ENCODE results near the gene EPS8L1.
"Not testable (repeated sequence)": the region's sequence is repeated elsewhere in the genome, so short reads cannot be mapped to it uniquely, and the experiment has no call there.

The EPS8L1 gene

GRCh38 chr19:55094456-55095259 lies 19.0 kb downstream of the EPS8L1 start:
- DNase-seq (ENCODE audit: low read depth in 2 of 2), result no peak

DNA sequence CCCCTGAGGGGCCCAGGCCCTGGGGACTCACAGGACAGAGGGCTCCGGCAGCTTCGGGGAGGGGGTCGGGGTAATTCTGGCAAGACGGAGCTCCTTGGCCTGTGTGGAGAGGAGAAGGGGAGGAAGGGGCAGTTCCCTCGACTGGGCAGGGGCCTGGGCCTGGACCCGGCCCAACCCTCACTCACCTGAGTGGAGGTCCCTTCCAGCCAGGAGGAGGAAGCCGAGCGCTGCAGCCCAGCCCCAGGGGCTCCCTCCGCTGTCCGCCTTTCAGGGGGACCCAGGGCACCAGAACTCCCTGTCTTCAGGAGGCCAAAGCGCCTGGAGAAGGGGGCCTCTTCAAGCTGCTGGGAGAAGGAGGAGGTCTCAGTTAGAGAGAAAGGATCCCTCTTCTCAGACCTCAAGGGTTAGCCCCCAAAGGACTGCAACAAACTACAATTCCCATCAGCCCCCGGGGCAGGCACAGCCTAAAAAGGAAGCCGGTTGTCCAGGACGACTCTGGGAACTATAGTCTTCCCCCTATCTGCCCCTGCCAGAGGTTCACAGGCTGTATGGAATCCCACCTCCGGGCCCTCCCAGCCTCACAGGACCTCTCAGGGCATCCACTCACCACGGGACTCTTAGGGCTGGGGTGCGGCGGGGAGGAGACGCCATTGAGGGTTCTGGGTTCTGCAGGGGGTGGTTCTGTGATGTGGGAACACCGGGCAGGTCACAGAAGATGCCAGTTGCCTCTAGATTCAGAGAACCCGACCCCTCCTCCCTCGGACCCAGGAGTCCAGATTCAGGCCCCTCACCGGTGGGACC lies 19.8 kb downstream of the EPS8L1 start:
- DNase-seq (ENCODE audit: low read depth in 2 of 2), result no peak

DNA sequence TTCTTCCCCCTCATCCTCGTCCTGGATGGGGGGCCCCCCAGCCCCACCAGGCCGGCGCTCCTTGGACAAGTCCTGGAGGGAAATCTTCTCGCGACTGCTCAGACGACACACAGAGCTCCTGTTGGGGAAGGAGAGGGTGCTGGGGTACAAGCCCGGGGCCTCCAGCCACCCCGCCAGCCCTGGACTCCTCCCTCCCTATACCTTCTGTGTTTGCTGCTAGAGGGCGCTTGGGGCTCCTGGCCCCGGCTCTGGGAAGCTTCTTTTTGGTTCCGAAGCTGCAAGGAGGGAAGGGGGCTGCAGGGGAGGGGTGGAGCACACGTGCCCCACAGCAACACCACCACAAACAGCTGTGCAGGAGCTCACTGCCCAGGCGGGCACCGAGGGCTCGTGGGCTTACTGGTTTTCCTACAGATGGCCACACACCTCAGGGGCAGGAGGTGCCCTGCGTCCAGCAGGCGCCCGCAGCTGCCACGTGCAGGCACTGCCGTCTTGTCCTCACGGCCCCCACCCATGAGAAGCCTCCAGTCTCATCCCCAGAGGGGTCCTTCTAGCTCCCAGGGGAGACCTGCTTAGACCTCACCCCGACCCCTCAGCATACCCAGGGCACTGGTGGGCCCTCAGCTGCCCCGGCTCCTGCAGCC lies 20.5 kb downstream of the EPS8L1 start:
- no peak for DNase-seq (ENCODE audit: low read depth in 2 of 2)

- DNase-seq (ENCODE audit: low read depth in 2 of 2), result no peak
These were observed 22.4 kb downstream of the EPS8L1 start for GRCh38 chr19:55097864-55098715.

DNA sequence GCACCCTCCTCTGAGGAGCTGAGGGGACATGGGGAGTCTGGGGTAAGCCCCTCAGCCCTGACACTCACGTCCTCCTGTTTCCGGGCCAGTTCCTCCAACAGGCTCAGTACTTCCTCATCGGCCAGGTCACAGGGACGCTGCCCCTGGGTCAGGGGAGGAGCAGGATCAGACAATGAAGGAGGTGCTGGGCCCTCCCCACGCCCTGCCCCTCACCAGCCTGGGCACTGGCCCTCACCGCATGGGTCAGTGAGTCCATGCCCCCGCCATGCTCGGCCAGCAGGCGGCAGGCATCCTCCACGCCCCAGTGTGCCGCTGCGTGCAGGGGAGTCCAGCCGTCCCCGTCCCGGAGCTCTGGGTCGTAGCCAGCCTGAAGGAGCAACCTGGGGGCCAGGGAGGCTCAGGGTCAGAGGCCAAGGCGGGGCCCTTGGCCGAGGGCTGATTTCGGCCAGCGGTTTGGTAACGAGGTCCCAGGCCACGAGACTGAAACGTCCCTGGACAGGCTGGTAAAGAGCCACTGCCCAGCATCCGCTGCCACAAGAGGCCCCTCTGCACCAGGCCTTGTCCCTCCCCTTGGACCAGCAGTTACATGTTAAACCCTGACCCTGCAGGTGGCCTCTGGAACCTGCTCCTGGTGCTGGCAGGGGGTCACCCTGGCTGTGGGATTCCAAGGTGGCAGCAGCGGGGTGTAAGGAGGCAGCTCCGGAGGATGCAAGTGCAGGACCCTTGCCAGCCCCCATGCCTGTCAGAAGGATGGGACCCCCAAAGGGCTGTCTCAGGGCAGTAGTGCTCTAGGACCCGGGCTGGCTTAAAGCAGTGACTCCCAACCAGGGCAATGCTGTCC lies 23.3 kb downstream of the EPS8L1 start:
- no peak for DNase-seq (ENCODE audit: low read depth in 2 of 2)

DNA sequence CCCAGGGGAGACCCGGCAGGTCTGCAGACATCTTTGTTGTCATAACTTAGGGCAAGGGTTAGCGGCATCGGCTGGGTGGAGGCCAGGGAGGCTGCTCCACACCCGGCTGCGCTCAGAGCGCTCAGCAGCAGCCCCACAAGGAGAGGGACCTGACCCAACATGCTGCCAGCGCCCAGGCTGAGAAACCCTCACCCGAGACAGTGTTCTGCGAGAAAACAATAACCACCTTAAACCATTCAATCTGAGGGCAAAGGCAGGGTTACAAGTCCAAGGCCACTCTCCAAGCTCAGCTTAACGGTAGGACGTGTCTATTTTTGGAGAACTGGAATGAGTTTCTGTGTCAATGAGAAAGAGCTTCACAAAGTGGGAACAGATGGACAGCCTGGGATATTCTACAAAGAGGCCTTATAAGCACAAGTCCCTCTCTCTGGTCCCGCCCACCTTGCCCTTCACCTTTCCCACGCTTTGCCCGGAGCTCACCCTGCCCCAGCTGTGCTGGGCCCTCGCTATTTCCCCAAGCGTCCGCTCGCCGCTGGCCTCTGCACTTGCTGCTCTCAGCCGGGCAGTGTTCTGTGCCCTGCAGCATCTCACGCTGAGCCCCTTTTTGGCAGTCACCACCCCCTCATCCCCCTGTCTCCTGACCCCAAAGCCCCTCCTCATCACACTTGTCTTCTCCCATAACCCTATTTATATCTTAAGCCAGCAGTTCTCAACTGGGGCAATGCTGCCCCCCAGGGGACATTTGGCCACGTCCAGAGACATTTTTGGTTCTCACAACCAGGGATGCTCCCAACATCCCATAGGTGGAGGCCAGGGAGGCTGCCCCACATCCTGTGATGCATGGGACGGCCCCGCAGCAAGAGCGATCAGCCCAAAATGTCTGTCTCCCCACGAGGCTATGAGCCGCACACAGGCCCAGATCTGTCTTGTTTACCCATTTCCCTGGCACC lies 24.2 kb downstream of the EPS8L1 start:
- no peak for DNase-seq (ENCODE audit: low read depth in 2 of 2)

GRCh38 chr19:55101261-55101660 lies 25.6 kb downstream of the EPS8L1 start:
- no peak for DNase-seq (ENCODE audit: low read depth in 2 of 2)

GRCh38 chr19:55103190-55103589 lies 27.5 kb downstream of the EPS8L1 start:
- no peak for DNase-seq (ENCODE audit: low read depth in 2 of 2)

DNA sequence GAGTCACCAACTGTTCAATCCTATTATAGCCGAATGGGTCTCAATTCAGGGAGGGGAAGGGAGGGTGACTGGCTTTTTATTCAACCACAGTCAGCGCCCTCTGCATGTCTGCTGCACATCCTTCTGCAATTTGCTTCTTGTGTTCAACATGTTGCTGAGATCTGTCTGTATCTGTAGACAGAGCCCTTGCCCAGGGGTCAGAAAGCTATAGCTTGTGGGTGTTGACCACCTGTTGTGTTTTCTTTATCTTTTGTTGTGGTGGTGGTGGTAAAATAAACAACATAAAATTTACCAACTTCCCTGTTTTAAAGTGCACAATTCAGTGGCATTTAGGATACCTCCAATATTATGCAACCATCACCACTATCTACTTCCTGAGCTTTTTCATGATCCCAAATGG lies 29.6 kb downstream of the EPS8L1 start:
- no peak for DNase-seq (ENCODE audit: low read depth in 2 of 2)

DNA sequence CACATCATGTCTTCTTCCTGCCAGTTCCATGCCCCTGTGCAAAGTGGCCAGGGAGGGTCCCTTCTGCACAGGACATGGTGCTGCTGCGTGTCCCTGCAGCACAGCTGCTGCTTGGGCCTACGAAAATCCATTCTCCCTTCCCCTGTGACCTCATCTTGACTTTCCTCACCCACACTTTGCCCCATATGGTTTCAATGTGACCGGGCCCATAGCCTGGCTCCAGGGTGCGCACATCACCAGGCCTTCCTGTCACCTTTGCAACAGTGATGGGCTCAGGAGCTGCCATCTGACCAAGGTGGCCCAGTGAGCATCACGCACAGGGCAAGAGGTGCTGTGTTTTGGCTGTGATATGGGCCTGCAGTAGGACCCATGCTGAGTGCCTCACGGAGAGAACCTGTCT lies 30.9 kb downstream of the EPS8L1 start:
- DNase-seq (ENCODE audit: low read depth in 2 of 2), result no peak

DNA sequence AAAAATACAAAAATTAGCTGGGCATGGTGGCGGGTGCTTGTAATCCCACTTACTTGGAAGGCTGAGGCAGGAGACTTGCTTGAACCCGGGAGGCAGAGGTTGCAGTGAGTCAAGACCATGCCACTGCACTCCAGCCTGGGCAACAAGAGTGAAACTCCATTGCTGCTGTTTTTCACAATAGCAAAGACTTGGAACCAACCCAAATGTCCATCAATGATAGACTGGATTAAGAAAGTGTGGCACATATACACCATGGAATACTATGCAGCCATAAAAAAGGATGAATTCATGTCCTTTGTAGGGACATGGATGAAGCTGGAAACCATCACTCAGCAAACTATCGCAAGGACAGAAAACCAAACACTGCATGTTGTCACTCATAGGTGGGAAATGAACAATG lies 31.6 kb downstream of the EPS8L1 start:
- not testable (repeated sequence) for DNase-seq (ENCODE audit: low read depth in 2 of 2)

GRCh38 chr19:55109527-55110291 lies 34.0 kb downstream of the EPS8L1 start:
- no peak for DNase-seq (ENCODE audit: low read depth in 2 of 2)

DNA sequence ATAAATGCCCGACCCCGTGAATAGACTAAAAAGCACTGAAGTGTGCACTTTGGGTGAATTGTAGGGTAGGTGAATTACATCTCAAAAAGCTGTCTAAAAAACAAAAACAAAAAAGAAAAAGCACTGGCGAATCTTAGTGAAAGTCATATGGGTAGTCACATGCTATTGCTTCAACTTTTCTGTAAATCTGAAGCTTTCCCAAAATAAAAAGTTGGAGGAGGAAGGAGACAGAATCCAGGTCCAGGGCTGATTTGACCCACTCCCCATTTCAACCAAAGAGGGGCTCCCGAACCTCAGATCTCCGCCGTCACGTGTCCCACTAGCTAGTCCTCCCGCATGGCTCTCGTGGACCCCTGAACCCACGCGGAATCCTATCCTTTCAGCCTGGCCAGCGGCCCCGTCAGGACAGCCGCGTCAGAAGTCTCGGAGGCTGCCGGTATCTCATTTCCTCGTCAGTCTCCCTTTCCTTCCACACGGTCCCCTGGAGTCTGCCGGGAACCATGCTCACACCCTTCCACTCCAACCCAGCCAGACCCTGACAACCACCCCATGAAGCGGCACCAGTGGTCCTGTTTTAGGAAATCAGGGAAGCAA lies 35.7 kb downstream of the EPS8L1 start:
- no peak for DNase-seq (ENCODE audit: low read depth in 2 of 2)

- DNase-seq (ENCODE audit: low read depth in 2 of 2), result no peak
These were observed 36.6 kb downstream of the EPS8L1 start for GRCh38 chr19:55112246-55112776.

- DNase-seq (ENCODE audit: low read depth in 2 of 2), result no peak
These were observed 37.3 kb downstream of the EPS8L1 start for GRCh38 chr19:55112777-55113569.

DNA sequence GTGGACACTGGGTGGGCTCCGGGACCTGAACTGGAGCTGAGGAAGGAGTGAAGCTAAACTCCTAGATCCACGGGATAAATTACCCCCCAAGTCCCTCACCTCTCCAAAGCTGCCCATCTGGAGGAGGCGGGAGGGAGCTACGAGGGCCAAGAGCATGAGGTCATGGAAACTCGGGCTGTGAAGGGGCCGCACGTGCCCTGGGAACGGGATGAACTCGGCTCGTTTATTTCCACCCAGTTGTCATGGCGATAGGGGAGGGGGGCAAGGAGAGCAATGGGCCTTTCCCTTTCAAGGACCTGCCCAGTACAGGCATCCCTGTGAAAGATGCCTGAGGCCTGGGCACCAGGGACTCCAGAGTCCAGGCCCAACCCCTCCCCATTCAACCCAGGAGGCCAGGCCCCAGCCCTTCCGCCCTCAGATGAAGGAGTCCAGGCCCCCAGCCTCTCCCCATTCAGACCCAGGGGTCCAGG lies 37.9 kb downstream of the EPS8L1 start:
- no peak for DNase-seq (ENCODE audit: low read depth in 2 of 2)

- DNase-seq (ENCODE audit: low read depth in 2 of 2), result no peak
These were observed 39.0 kb downstream of the EPS8L1 start for GRCh38 chr19:55114566-55115145.
